Activated CD4-positive, alpha-beta T cell treated with anti-CD3 and anti-CD28 coated beads, Interleukin-10, Interleukin-2, amounts not matched to agents 100 ng/mL and 50 ng/mL, durations not matched to agents 16 hours and 8 hours (primary cell): ENCODE measurements around the gene RFX2.

Source experiments
- DNase-seq: peaks from one replicate; pipeline ENCODE4 v3.0.0-alpha.2; 2020

RFX2 gene

DNA sequence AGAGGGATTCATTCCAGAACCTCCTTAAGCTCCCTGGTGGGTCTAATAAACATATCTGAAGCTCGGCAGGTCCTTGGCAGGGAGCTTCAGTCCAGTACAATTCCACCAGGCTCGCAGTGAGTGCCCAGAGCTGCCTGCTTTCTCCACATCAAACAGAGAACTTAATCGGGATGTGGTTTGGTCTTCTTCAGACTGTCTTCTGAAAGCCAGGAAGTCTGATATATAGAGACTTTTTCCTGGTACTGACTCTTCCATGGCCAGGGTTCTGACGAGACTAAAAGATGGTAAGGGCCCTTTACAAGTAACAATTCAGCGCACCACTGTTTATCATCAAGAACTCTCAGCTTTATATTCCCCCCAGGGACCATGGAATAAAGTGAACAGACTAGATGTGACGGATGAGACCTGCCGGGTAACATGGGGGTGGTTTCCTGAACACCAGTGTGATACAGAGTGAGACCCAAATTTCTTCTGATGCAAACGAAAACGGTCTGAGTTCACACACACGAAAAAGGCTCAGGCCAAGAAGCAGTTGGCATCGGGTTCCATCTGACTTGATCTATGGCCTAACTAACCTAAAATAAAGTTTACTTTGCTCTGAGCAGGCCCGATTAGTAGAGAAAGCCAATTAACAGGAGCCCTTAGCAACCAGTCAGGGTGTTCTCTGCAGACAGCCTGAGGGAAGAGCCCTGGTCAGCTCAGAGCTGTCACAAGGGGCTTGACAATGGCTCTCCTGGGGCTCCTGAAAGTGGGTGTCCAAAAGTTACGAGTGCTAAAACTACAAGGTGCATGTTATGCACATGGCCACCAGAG, 161.3 kb downstream of the RFX2 start:
- DNase-seq, result peak; percentile 31

DNA sequence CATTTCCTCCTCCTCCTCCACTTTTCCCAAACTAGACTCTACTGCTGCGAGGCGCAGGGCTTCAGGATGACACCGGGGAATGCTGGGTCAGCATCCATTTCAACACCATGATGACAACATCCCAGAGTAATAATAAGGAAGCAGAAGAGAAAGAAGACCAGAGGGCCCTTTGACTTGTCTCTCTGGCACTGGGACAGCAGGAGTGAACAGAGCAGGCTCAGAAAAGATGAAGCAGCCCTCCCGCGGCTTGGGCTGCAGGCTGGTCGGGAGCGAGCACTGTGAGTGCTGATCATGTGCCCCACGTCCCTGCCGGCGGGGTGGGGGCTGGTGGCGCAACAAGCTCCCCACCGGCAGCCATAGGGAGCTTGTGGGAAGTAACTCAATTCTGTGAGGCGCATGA, 162.9 kb downstream of the RFX2 start:
- no peak for DNase-seq

- DNase-seq, result no peak
Measured at GRCh38 chr19:5943623-5944022, 166.7 kb downstream of the RFX2 start.
